Activated naive CD8-positive, alpha-beta T cell (primary cell): ENCODE results near the gene PRDX2.
A peak's percentile ranks its signal among the peaks of the same experiment; 100 is the strongest.
"Not testable (repeated sequence)": the region's sequence is repeated elsewhere in the genome, so short reads cannot be mapped to it uniquely, and the experiment has no call there.

ENCODE experiments used
- H3K27ac Mint-ChIP-seq: one replicate; pipeline ENCODE4 v1.8.0; 2021; ENCODE audit warnings: mixed read lengths
- H3K27me3 Mint-ChIP-seq: one replicate; pipeline ENCODE4 v1.8.0; 2021; ENCODE audit warnings: mixed read lengths
- H3K36me3 Mint-ChIP-seq: one replicate; pipeline ENCODE4 v1.8.0; 2021; ENCODE audit warnings: mixed read lengths
- H3K4me1 Mint-ChIP-seq: one replicate; pipeline ENCODE4 v1.8.0; 2021; ENCODE audit warnings: low read depth, mixed read lengths
- H3K4me3 Mint-ChIP-seq: one replicate; pipeline ENCODE4 v1.8.0; 2021; ENCODE audit warnings: mild to moderate bottlenecking, mixed read lengths
- H3K9me3 Mint-ChIP-seq: one replicate; pipeline ENCODE4 v1.8.0; 2021; ENCODE audit warnings: low read depth, mixed read lengths

PRDX2 gene

GRCh38 chr19:12801466-12802266 lies at the start of gene PRDX2, which contains the start of gene THSD8:
PRDX2 (minus strand) TSS chr19:12801800; CDS start chr19:12801261, 539 bp downstream.
THSD8 (plus strand) TSS chr19:12802069; CDS start chr19:12802072, 3 bp downstream.
- Mint-ChIP-seq H3K4me1 (peaks cover 29% of the 10 kb centered on the region), H3K9me3 (no peaks in the 10 kb centered on the region), H3K27me3 (no peaks in the 10 kb centered on the region), H3K4me3 (peak within 1 kb of the TSS; percentile 88), H3K27ac (peak within 1 kb of the TSS; percentile 75), H3K36me3 (no peaks in the 10 kb centered on the region)

- no peak overlapping the region for H3K27ac Mint-ChIP-seq
- no peaks in the 10 kb centered on the region for H3K9me3 Mint-ChIP-seq
- no peaks in the 10 kb centered on the region for H3K36me3 Mint-ChIP-seq
- H3K4me3 Mint-ChIP-seq: peak overlapping the region; percentile 58
- H3K4me1 Mint-ChIP-seq: peaks cover 2% of the 10 kb centered on the region
- H3K27me3 Mint-ChIP-seq: peaks cover 20% of the 10 kb centered on the region
These were observed 45.8 kb upstream of the PRDX2 start for GRCh38 chr19:12847159-12848139.

- not testable (repeated sequence) for H3K4me1 Mint-ChIP-seq, H3K27ac Mint-ChIP-seq, H3K36me3 Mint-ChIP-seq, H3K9me3 Mint-ChIP-seq, H3K4me3 Mint-ChIP-seq
- H3K27me3 Mint-ChIP-seq: peaks cover 25% of the 10 kb centered on the region
These were observed 45.0 kb upstream of the PRDX2 start for GRCh38 chr19:12846613-12847012.

GRCh38 chr19:12843999-12844732 lies 42.6 kb upstream of the PRDX2 start:
- Mint-ChIP-seq H3K9me3 (no peaks in the 10 kb centered on the region), H3K36me3 (peaks cover 3% of the 10 kb centered on the region), H3K27ac (no peak overlapping the region), H3K4me1 (peaks cover 24% of the 10 kb centered on the region), H3K27me3 (peaks cover 45% of the 10 kb centered on the region), H3K4me3 (no peak overlapping the region)

- no peak overlapping the region for H3K27ac Mint-ChIP-seq
- no peaks in the 10 kb centered on the region for H3K9me3 Mint-ChIP-seq
- no peak overlapping the region for H3K4me3 Mint-ChIP-seq
- peaks cover 25% of the 10 kb centered on the region for H3K4me1 Mint-ChIP-seq
- H3K36me3 Mint-ChIP-seq: peaks cover 3% of the 10 kb centered on the region
- H3K27me3 Mint-ChIP-seq: peaks cover 44% of the 10 kb centered on the region
These were observed 41.7 kb upstream of the PRDX2 start for GRCh38 chr19:12843328-12843727.

GRCh38 chr19:12842511-12842910 lies 40.9 kb upstream of the PRDX2 start:
- Mint-ChIP-seq H3K27me3 (peaks cover 49% of the 10 kb centered on the region), H3K9me3 (no peaks in the 10 kb centered on the region), H3K27ac (no peak overlapping the region), H3K4me1 (peaks cover 31% of the 10 kb centered on the region), H3K36me3 (peaks cover 3% of the 10 kb centered on the region), H3K4me3 (no peak overlapping the region)

GRCh38 chr19:12841094-12841493 lies 39.5 kb upstream of the PRDX2 start:
- Mint-ChIP-seq H3K4me3 (peak overlapping the region; percentile 44), H3K27me3 (peaks cover 56% of the 10 kb centered on the region), H3K4me1 (peaks cover 36% of the 10 kb centered on the region)

GRCh38 chr19:12840091-12841079 lies 38.8 kb upstream of the PRDX2 start:
- H3K4me3 Mint-ChIP-seq: peak overlapping the region; percentile 34
- peaks cover 58% of the 10 kb centered on the region for H3K27me3 Mint-ChIP-seq
- H3K4me1 Mint-ChIP-seq: peaks cover 36% of the 10 kb centered on the region

More at GRCh38 chr19:12841094-12841493, 39.5 kb upstream of the PRDX2 start:
- H3K9me3 Mint-ChIP-seq: no peaks in the 10 kb centered on the region
- H3K27ac Mint-ChIP-seq: no peak overlapping the region
- H3K36me3 Mint-ChIP-seq: peaks cover 3% of the 10 kb centered on the region

GRCh38 chr19:12838886-12839756 lies 37.5 kb upstream of the PRDX2 start:
- H3K36me3 Mint-ChIP-seq: peaks cover 3% of the 10 kb centered on the region
- peaks cover 60% of the 10 kb centered on the region for H3K27me3 Mint-ChIP-seq
- no peaks in the 10 kb centered on the region for H3K9me3 Mint-ChIP-seq
- H3K4me3 Mint-ChIP-seq: peak overlapping the region; percentile 84
- H3K27ac Mint-ChIP-seq: no peak overlapping the region
- peaks cover 41% of the 10 kb centered on the region for H3K4me1 Mint-ChIP-seq

More at GRCh38 chr19:12840091-12841079, 38.8 kb upstream of the PRDX2 start:
- Mint-ChIP-seq H3K9me3 (no peaks in the 10 kb centered on the region), H3K27ac (no peak overlapping the region), H3K36me3 (peaks cover 3% of the 10 kb centered on the region)

- peaks cover 3% of the 10 kb centered on the region for H3K36me3 Mint-ChIP-seq
- H3K4me3 Mint-ChIP-seq: peak within 1 kb of the TSS; percentile 84
- H3K27me3 Mint-ChIP-seq: peaks cover 59% of the 10 kb centered on the region
- peaks cover 42% of the 10 kb centered on the region for H3K4me1 Mint-ChIP-seq
- H3K27ac Mint-ChIP-seq: no peak within 1 kb of the TSS
- H3K9me3 Mint-ChIP-seq: no peaks in the 10 kb centered on the region
These were observed 36.7 kb upstream of the PRDX2 start, which contains the start of gene MAST1 for GRCh38 chr19:12838182-12838885. MAST1 (plus strand) TSS chr19:12838515; CDS start chr19:12838573, 58 bp downstream.

GRCh38 chr19:12837225-12837624 lies 35.6 kb upstream of the PRDX2 start:
- H3K4me3 Mint-ChIP-seq: peak overlapping the region; percentile 38
- peaks cover 48% of the 10 kb centered on the region for H3K4me1 Mint-ChIP-seq
- peaks cover 3% of the 10 kb centered on the region for H3K36me3 Mint-ChIP-seq
- H3K9me3 Mint-ChIP-seq: no peaks in the 10 kb centered on the region
- no peak overlapping the region for H3K27ac Mint-ChIP-seq
- H3K27me3 Mint-ChIP-seq: peaks cover 57% of the 10 kb centered on the region

- Mint-ChIP-seq H3K36me3 (peaks cover 5% of the 10 kb centered on the region), H3K4me1 (peaks cover 47% of the 10 kb centered on the region), H3K27me3 (peaks cover 58% of the 10 kb centered on the region), H3K9me3 (no peaks in the 10 kb centered on the region), H3K27ac (no peak overlapping the region), H3K4me3 (no peak overlapping the region)
These were observed 34.9 kb upstream of the PRDX2 start for GRCh38 chr19:12836529-12836863.
